Spleen (tissue), 7 donors: ENCODE results near the gene CCDC9.

ENCODE experiments used
- POLR2A ChIP-seq, 3 donors: fragments of 450-650 bp; IDR thresholded peaks; one replicate each; pipeline ENCODE4 v1.5.1; 2017; ENCODE audit warnings: antibody characterized with exemption in 3 of 3, mild to moderate bottlenecking in 1 of 3
- TF ChIP-seq, protein P1 (sequence below), 11 experiments: fragments of 200-600 bp in 7 of 11; fragments of 450-650 bp in 4 of 11; sonication (generic) in 4 of 11; IDR thresholded peaks in 8 of 11; conservative IDR thresholded peaks in 3 of 11; 1 replicate in 7 of 11; 2 replicates in 4 of 11; pipeline versions ENCODE4 v1.4.0 to v1.8.0; 2016 to 2021; ENCODE audit warnings: antibody characterized with exemption in 11 of 11, inconsistent platforms in 4 of 11, mild to moderate bottlenecking in 1 of 11
- donor health status: DM: no; HTN: no; CAD: no; lungs with moderate emphysema.
- donor health status: DM: no; HTN: no; CAD: no.
- donor health status: DM: no; HTN: no; CAD: no.

DNA sequence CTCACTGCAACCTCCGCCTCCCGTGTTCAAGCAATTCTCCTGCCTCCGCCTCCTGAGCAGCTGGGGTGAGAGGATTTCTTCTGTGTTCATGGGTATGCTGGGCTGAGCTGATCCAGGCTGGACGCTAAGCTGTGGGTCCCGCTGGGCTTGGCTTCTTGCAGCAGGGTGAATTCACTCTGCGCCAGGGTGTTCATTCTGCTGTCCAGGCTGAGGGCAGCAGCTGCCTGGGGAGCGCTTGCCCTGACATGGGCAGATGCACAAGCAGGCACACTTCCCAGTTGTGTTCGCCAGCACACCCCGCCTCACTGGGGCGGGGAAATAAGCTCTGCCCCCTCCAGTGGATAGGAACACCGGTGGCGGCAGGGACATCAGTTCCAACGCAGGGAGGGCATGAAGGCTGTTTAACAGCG is 11.0 kb downstream of the CCDC9 start:
- TF ChIP-seq, protein P1, sequence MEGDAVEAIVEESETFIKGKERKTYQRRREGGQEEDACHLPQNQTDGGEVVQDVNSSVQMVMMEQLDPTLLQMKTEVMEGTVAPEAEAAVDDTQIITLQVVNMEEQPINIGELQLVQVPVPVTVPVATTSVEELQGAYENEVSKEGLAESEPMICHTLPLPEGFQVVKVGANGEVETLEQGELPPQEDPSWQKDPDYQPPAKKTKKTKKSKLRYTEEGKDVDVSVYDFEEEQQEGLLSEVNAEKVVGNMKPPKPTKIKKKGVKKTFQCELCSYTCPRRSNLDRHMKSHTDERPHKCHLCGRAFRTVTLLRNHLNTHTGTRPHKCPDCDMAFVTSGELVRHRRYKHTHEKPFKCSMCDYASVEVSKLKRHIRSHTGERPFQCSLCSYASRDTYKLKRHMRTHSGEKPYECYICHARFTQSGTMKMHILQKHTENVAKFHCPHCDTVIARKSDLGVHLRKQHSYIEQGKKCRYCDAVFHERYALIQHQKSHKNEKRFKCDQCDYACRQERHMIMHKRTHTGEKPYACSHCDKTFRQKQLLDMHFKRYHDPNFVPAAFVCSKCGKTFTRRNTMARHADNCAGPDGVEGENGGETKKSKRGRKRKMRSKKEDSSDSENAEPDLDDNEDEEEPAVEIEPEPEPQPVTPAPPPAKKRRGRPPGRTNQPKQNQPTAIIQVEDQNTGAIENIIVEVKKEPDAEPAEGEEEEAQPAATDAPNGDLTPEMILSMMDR (IDR thresholded peaks at IDR 0.05 in 8 of 11, conservative IDR thresholded peaks at IDR 0.05 in 3 of 11): no peak
- no peak for TF ChIP-seq POLR2A (IDR thresholded peaks at IDR 0.05)
